ENCODE results near the gene RIPPLY2. TPM values are rescaled to one million over a fixed set of nuclear protein-coding genes. Genes with fewer than 3 reads are reported as not detected.

Gene RIPPLY2
- total RNA-seq, 2 donors from 2014 or later, result 0.07 to 1.2 TPM

DNA sequence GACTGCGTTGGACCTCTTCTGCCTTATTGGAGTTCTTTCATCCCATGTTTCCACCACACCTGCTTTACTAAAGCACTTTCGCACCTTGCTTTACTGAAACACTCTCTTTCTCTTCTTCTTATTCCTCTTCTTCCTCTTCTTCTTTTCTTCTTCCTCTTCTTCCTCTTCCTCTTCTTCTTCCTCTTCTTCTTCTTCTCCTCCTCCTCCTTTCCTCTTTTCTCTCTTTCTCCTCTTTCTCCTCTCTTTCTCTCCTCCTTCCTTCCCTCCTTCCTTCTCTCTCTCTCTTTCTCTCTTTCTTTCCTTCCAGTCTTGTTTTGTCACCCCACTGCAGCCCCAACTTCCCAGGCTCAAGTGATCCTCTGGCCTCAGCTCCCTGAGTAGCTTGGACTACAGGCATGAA, 4.0 kb upstream of the RIPPLY2 start:
- H3K27ac ChIP-seq (ENCODE audit: low read depth, low read length), result no peak overlapping the region
- no peak overlapping the region for H3K4me3 Mint-ChIP-seq
- H3K9me3 ChIP-seq (ENCODE audit: control insufficient read depth, low read length), result no peaks in the 10 kb centered on the region

DNA sequence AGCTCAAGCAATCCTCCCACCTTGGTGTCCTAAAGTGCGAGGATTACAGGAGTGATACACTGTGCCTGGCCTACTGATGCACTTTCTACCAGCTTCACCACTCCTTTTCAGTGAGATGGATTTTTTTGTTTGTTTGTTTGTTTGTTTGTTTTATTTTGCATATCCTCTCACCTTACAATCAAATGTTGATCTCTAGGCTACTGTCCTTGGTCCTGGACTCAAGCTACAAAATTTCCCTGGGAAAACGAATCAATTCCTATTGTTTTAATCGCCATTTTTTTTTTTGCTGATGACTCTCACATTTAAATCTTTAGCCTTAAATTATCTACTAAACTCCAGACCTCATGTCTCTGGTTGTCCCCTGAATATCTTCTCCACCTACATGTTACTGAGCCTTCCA, 3.5 kb upstream of the RIPPLY2 start:
- Histone ChIP-seq H3K27me3 (ENCODE audit: control insufficient read depth, insufficient read depth, low read length, poor library complexity, severe bottlenecking) (peaks cover 33% of the 10 kb centered on the region), H3K9ac (ENCODE audit: extremely low read depth, low read length, poor library complexity, severe bottlenecking) (no peak overlapping the region), H3K4me3 (ENCODE audit: low read length) (no peak overlapping the region), H3K9me3 (ENCODE audit: control insufficient read depth, low read length) (no peaks in the 10 kb centered on the region), H3K27ac (ENCODE audit: low read depth, low read length) (no peak overlapping the region), H3K4me1 (ENCODE audit: control insufficient read depth, insufficient read depth, low read length) (no peaks in the 10 kb centered on the region), H3K36me3 (ENCODE audit: control insufficient read depth, insufficient read depth, low read length) (no peaks in the 10 kb centered on the region)
- Mint-ChIP-seq H3K36me3 (ENCODE audit: low read depth) (no peaks in the 10 kb centered on the region), H3K27me3 (ENCODE audit: insufficient read depth) (peaks cover 38% of the 10 kb centered on the region), H3K4me1 (peaks cover 3% of the 10 kb centered on the region), H3K9me3 (no peaks in the 10 kb centered on the region), H3K27ac (no peak overlapping the region), H3K4me3 (no peak overlapping the region)
- DNase-seq, result no peak
- TF ChIP-seq, protein P1, sequence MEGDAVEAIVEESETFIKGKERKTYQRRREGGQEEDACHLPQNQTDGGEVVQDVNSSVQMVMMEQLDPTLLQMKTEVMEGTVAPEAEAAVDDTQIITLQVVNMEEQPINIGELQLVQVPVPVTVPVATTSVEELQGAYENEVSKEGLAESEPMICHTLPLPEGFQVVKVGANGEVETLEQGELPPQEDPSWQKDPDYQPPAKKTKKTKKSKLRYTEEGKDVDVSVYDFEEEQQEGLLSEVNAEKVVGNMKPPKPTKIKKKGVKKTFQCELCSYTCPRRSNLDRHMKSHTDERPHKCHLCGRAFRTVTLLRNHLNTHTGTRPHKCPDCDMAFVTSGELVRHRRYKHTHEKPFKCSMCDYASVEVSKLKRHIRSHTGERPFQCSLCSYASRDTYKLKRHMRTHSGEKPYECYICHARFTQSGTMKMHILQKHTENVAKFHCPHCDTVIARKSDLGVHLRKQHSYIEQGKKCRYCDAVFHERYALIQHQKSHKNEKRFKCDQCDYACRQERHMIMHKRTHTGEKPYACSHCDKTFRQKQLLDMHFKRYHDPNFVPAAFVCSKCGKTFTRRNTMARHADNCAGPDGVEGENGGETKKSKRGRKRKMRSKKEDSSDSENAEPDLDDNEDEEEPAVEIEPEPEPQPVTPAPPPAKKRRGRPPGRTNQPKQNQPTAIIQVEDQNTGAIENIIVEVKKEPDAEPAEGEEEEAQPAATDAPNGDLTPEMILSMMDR (conservative IDR thresholded peaks at IDR 0.05), result no peak
- WGBS, 2 experiments (ENCODE audit: insufficient coverage in 1 of 2, insufficient read length in 1 of 2), result 73 to 85% methylated on average over 3 of the region's 3 CpGs

More for the DNA sequence above, 4.0 kb upstream of the RIPPLY2 start:
- DNase-seq, result no peak
- H3K9ac ChIP-seq (ENCODE audit: extremely low read depth, low read length, poor library complexity, severe bottlenecking), result no peak overlapping the region
- peaks cover 28% of the 10 kb centered on the region for H3K27me3 ChIP-seq (ENCODE audit: control insufficient read depth, insufficient read depth, low read length, poor library complexity, severe bottlenecking)
- WGBS, 2 experiments (ENCODE audit: insufficient coverage in 1 of 2, insufficient read length in 1 of 2), result 86 to 90% methylated on average over 2 of the region's 2 CpGs
- H3K36me3 Mint-ChIP-seq (ENCODE audit: low read depth), result no peaks in the 10 kb centered on the region
- peaks cover 33% of the 10 kb centered on the region for H3K27me3 Mint-ChIP-seq (ENCODE audit: insufficient read depth)
- no peak overlapping the region for H3K27ac Mint-ChIP-seq
- TF ChIP-seq, protein P1 (conservative IDR thresholded peaks at IDR 0.05), result no peak
- H3K4me1 ChIP-seq (ENCODE audit: control insufficient read depth, insufficient read depth, low read length), result no peaks in the 10 kb centered on the region
- no peak overlapping the region for H3K4me3 ChIP-seq (ENCODE audit: low read length)
- H3K4me1 Mint-ChIP-seq, result peaks cover 1% of the 10 kb centered on the region
- H3K9me3 Mint-ChIP-seq, result no peaks in the 10 kb centered on the region
- H3K36me3 ChIP-seq (ENCODE audit: control insufficient read depth, insufficient read depth, low read length), result no peaks in the 10 kb centered on the region

DNA sequence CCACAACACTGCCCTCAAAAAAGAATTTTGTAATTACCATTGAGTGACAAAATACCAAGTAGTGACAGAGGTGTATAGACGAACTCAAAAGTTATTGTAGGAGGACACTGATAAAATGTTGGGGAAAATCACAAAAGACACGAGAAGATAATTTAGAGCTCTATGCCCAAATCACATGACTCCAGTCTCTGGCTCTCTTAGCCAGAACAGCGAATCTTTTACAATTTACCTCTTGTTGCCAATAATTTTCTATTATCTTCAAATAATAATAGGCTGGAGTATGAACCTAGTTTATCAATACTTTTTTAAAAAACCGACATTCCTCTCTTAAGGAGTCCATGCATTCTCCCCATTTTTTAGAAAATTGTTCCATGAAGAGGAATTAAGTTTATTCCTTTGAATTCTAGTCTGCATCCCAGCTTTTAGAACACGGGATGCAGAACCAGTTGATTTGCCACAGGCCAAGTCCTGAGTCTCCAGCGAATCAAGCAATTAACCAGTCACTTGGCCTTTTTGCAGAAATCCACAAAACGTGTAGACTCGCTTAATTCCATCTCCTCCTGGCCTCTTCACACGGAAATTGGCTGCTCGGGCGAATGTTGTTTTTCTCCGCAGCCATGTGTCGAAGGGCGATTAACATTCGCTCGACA, 507 bp upstream of the RIPPLY2 start:
- no peaks in the 10 kb centered on the region for H3K36me3 ChIP-seq (ENCODE audit: control insufficient read depth, insufficient read depth, low read length)
- 3 to 25% methylated on average over 12 to 16 of the region's 16 CpGs for WGBS, 2 experiments (ENCODE audit: insufficient coverage in 1 of 2, insufficient read length in 1 of 2)
- Mint-ChIP-seq H3K4me1 (peaks cover 3% of the 10 kb centered on the region), H3K27me3 (ENCODE audit: insufficient read depth) (peaks cover 54% of the 10 kb centered on the region), H3K27ac (no peak overlapping the region), H3K36me3 (ENCODE audit: low read depth) (no peaks in the 10 kb centered on the region), H3K4me3 (peak overlapping the region; percentile 66), H3K9me3 (no peaks in the 10 kb centered on the region)
- H3K4me1 ChIP-seq (ENCODE audit: control insufficient read depth, insufficient read depth, low read length), result no peaks in the 10 kb centered on the region
- no peak overlapping the region for H3K27ac ChIP-seq (ENCODE audit: low read depth, low read length)
- no peak for DNase-seq
- H3K4me3 ChIP-seq (ENCODE audit: low read length), result peak overlapping the region; percentile 82
- H3K9me3 ChIP-seq (ENCODE audit: control insufficient read depth, low read length), result no peaks in the 10 kb centered on the region
- TF ChIP-seq, protein P1 (conservative IDR thresholded peaks at IDR 0.05), result no peak
- peaks cover 61% of the 10 kb centered on the region for H3K27me3 ChIP-seq (ENCODE audit: control insufficient read depth, insufficient read depth, low read length, poor library complexity, severe bottlenecking)
- H3K9ac ChIP-seq (ENCODE audit: extremely low read depth, low read length, poor library complexity, severe bottlenecking), result no peak overlapping the region
